IPS-18c (cell line): ENCODE data around the gene NISCH.

ENCODE experiments used
- H3K4me3 ChIP-seq: 2 replicates; pipeline ENCODE4 v1.7.0; 2013; ENCODE audit warnings: low read depth, mild to moderate bottlenecking, low read length, moderate library complexity; ENCODE audit not compliant: insufficient read depth
- H3K9me3 ChIP-seq: one replicate; pipeline ENCODE4 v1.6.1; 2013; ENCODE audit warnings: mild to moderate bottlenecking, low read length, moderate library complexity; ENCODE audit not compliant: control insufficient read depth, insufficient read depth

The NISCH gene

GRCh38 chr3:52493232-52494017 is 38.0 kb downstream of the NISCH start:
- no peak overlapping the region for H3K4me3 ChIP-seq
- no peaks in the 10 kb centered on the region for H3K9me3 ChIP-seq

GRCh38 chr3:52494445-52494844 is 39.0 kb downstream of the NISCH start:
- H3K9me3 ChIP-seq: no peaks in the 10 kb centered on the region
- no peak overlapping the region for H3K4me3 ChIP-seq

GRCh38 chr3:52494886-52495495 is 39.6 kb downstream of the NISCH start, which contains the start of gene STAB1:
STAB1 (plus strand) TSS chr3:52495338; CDS start chr3:52495414, 76 bp downstream.
- no peak within 1 kb of the TSS for H3K4me3 ChIP-seq
- no peaks in the 10 kb centered on the region for H3K9me3 ChIP-seq

- Histone ChIP-seq H3K9me3 (no peaks in the 10 kb centered on the region), H3K4me3 (no peak overlapping the region)
Observed at GRCh38 chr3:52495777-52496602, 40.6 kb downstream of the NISCH start.

DNA sequence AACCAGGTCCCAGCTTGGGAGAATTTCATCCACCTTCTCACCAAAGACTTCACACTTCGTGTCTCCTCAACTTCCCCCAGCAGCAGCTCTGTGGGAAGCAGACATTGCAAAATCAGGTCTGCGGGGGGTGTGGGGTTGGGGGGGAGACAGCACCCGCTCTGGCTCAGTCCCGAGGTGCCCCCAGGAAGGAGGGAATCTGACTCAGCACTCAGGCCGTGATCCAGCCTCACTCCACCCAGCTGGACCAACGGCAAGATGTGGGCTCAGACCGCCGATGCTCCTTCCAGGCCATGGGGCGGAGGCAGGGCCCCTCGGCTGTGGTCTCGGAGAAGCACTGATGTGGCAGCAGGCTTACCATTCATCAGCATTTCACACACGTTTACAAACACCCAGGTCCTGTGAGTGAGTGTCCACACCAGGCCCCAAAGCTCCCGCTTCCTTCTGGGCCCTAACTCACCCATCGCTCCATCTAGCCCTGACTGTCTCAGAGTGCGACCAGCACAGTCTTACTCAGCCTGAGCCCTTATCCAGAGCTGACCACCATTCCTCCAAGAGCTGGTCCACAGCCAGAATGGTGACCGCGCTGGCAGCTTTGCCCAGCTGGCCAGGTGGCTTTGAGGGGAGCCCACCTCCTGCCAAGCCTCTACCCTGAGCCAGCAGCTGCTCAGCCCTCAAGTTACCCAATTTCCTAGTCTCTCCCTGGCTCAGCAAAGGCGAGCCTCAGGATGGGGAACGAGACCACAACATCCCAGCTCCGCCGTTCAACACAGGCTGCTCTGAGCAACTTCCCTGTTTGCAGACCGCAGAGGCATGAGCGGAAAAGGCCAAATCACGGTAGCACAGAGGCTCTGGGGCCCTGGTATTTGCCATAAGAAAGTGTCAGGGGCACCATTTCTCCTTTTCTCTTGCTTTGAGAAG is 43.0 kb downstream of the NISCH start:
- Histone ChIP-seq H3K9me3 (no peaks in the 10 kb centered on the region), H3K4me3 (no peak overlapping the region)

GRCh38 chr3:52501046-52501445 is 45.6 kb downstream of the NISCH start:
- Histone ChIP-seq H3K9me3 (no peaks in the 10 kb centered on the region), H3K4me3 (no peak overlapping the region)

GRCh38 chr3:52502001-52502400 is 46.6 kb downstream of the NISCH start:
- no peaks in the 10 kb centered on the region for H3K9me3 ChIP-seq
- H3K4me3 ChIP-seq: no peak overlapping the region

- H3K4me3 ChIP-seq: no peak overlapping the region
- no peaks in the 10 kb centered on the region for H3K9me3 ChIP-seq
Observed at GRCh38 chr3:52502808-52503350, 47.5 kb downstream of the NISCH start.

GRCh38 chr3:52503788-52504424 is 48.5 kb downstream of the NISCH start:
- Histone ChIP-seq H3K9me3 (no peaks in the 10 kb centered on the region), H3K4me3 (no peak overlapping the region)

- Histone ChIP-seq H3K9me3 (no peaks in the 10 kb centered on the region), H3K4me3 (no peak overlapping the region)
Observed at GRCh38 chr3:52504977-52505376, 49.6 kb downstream of the NISCH start.

GRCh38 chr3:52506266-52506966 is 51.0 kb downstream of the NISCH start:
- no peaks in the 10 kb centered on the region for H3K9me3 ChIP-seq
- no peak overlapping the region for H3K4me3 ChIP-seq

DNA sequence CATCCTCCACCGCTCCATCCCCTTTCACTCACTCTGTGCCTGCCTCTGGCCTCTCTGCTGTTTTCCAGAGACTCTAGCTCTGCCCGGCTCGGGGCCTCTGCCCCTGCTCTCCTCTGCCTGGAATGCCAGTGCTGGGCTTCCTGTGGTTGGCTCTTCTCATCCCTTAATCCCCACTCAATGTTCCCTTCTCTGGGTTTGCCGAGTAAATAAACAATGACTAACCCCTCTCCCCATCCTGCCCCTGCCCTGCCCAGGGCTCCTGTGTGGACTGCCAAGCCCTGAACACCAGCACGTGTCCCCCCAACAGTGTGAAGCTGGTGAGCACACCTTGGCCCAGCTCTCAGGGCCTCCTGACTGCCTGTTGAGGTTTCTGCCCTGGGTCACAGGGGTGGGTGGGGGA is 52.0 kb downstream of the NISCH start:
- no peak overlapping the region for H3K4me3 ChIP-seq
- H3K9me3 ChIP-seq: no peaks in the 10 kb centered on the region

- Histone ChIP-seq H3K9me3 (no peaks in the 10 kb centered on the region), H3K4me3 (no peak overlapping the region)
Observed at GRCh38 chr3:52509753-52510328, 54.4 kb downstream of the NISCH start.

GRCh38 chr3:52511509-52511908 is 56.1 kb downstream of the NISCH start:
- H3K4me3 ChIP-seq: no peak overlapping the region
- no peaks in the 10 kb centered on the region for H3K9me3 ChIP-seq

GRCh38 chr3:52512105-52512504 is 56.7 kb downstream of the NISCH start:
- no peaks in the 10 kb centered on the region for H3K9me3 ChIP-seq
- H3K4me3 ChIP-seq: no peak overlapping the region
